Neuronal stem cell (in vitro differentiated cells): ENCODE results near the gene ZMIZ1.

Experiments used
- DNase-seq: peaks from one replicate; pipeline ENCODE4 v3.0.0-alpha.2; 2013; ENCODE audit warnings: low spot score
- H2AFZ ChIP-seq: one replicate; pipeline ENCODE4 v1.6.1; 2013; ENCODE audit warnings: mild to moderate bottlenecking, low read length, inconsistent platforms
- H2AK5ac ChIP-seq: 2 replicates; pipeline ENCODE4 v1.6.1; 2013; ENCODE audit warnings: low read depth, mild to moderate bottlenecking, inconsistent platforms, low read length, moderate library complexity, mixed read lengths
- H2BK120ac ChIP-seq: 2 replicates; pipeline ENCODE4 v1.6.1; 2013; ENCODE audit warnings: low read depth, mild to moderate bottlenecking, inconsistent platforms, low read length, moderate library complexity, mixed read lengths
- H2BK12ac ChIP-seq: one replicate; pipeline ENCODE4 v1.6.1; 2013; ENCODE audit warnings: low read length, inconsistent platforms
- H2BK15ac ChIP-seq: 2 replicates; pipeline ENCODE4 v1.6.1; 2013; ENCODE audit warnings: mild to moderate bottlenecking, low read length, inconsistent platforms, mixed read lengths
- H2BK5ac ChIP-seq: one replicate; pipeline ENCODE4 v1.6.1; 2013; ENCODE audit warnings: inconsistent platforms, mild to moderate bottlenecking, low read length, moderate library complexity
- H3K14ac ChIP-seq: one replicate; pipeline ENCODE4 v1.6.1; 2013; ENCODE audit warnings: low read length, inconsistent platforms
- H3K18ac ChIP-seq: 2 replicates; pipeline ENCODE4 v1.6.1; 2013; ENCODE audit warnings: low read length, inconsistent platforms
- H3K23ac ChIP-seq: 2 replicates; pipeline ENCODE4 v1.6.1; 2013; ENCODE audit warnings: low read depth, mild to moderate bottlenecking, mixed read lengths, low read length, inconsistent platforms; ENCODE audit not compliant: poor library complexity
- H3K27ac ChIP-seq: replicated peaks from 3 replicates; pipeline ENCODE4 v1.5.1; 2013; ENCODE audit warnings: low read length, inconsistent platforms
- H3K27me3 ChIP-seq, 3 experiments: 2 replicates each; pipeline ENCODE4 v1.6.1; 2013; ENCODE audit warnings: low read length in 3 of 3, mild to moderate bottlenecking in 2 of 3, inconsistent platforms in 1 of 3, low read depth in 1 of 3, mixed read lengths in 1 of 3, moderate library complexity in 1 of 3; ENCODE audit not compliant: control insufficient read depth in 3 of 3, insufficient read depth in 3 of 3
- H3K36me3 ChIP-seq, 2 donors: replicated peaks in 1 of 2; 2 replicates each; pipeline ENCODE4 v1.6.1; 2013; ENCODE audit warnings: low read length in 2 of 2; ENCODE audit not compliant: control insufficient read depth in 2 of 2, insufficient read depth in 2 of 2
- H3K4ac ChIP-seq: 2 replicates; pipeline ENCODE4 v1.6.1; 2013; ENCODE audit warnings: inconsistent platforms, mild to moderate bottlenecking, low read length, moderate library complexity
- H3K4me1 ChIP-seq, 2 donors: 1 replicate in 1 of 2; 2 replicates in 1 of 2; pipeline ENCODE4 v1.6.1; 2013; ENCODE audit warnings: low read length in 2 of 2, low read depth in 1 of 2; ENCODE audit not compliant: control insufficient read depth in 2 of 2, insufficient read depth in 1 of 2
- H3K4me2 ChIP-seq: one replicate; pipeline ENCODE4 v1.6.1; 2013; ENCODE audit warnings: mild to moderate bottlenecking, low read length, inconsistent platforms; ENCODE audit not compliant: insufficient read depth, poor library complexity, severe bottlenecking
- H3K4me3 ChIP-seq, 2 donors: 2 replicates each; pipeline ENCODE4 v1.5.1; 2013; ENCODE audit warnings: low read length in 2 of 2, mild to moderate bottlenecking in 2 of 2, inconsistent platforms in 1 of 2, moderate library complexity in 1 of 2
- H3K79me1 ChIP-seq: one replicate; pipeline ENCODE4 v1.6.1; 2013; ENCODE audit warnings: low read depth, mild to moderate bottlenecking, inconsistent platforms, low read length, moderate library complexity
- H3K9ac ChIP-seq: one replicate; pipeline ENCODE4 v1.6.1; 2013; ENCODE audit warnings: mild to moderate bottlenecking, low read depth, low read length, inconsistent platforms; ENCODE audit not compliant: poor library complexity
- H3K9me3 ChIP-seq, 2 donors: replicated peaks in 1 of 2; 2 replicates each; pipeline versions ENCODE3 to v1.6.1; 2013; ENCODE audit warnings: low read length in 2 of 2, mild to moderate bottlenecking in 2 of 2, inconsistent platforms in 1 of 2, low read depth in 1 of 2, mixed read lengths in 1 of 2, moderate library complexity in 1 of 2; ENCODE audit not compliant: control insufficient read depth in 2 of 2, insufficient read depth in 1 of 2
- H4K8ac ChIP-seq: one replicate; pipeline ENCODE4 v1.6.1; 2013; ENCODE audit warnings: low read depth, mild to moderate bottlenecking, inconsistent platforms, low read length, moderate library complexity
- H4K91ac ChIP-seq: one replicate; pipeline ENCODE4 v1.6.1; 2013; ENCODE audit warnings: low read length, low read depth, mild to moderate bottlenecking, inconsistent platforms; ENCODE audit not compliant: poor library complexity
- WGBS, 2 donors: extraction: QIAGEN DNeasy Blood & Tissue Kit; methylation state at CpG; one replicate each; pipeline ENCODE4 v1.1.7; 2013; ENCODE audit warnings: missing lambda C conversion rate in 2 of 2, mixed read lengths in 1 of 2; ENCODE audit not compliant: insufficient read length in 2 of 2, insufficient replicate concordance in 1 of 2; ENCODE audit errors: extremely low coverage in 2 of 2; 5-methylcytosine and 5-hydroxymethylcytosine counted together

ZMIZ1 gene

GRCh38 chr10:79326361-79327089 is 257.8 kb downstream of the ZMIZ1 start:
- H3K9ac ChIP-seq = no peak overlapping the region
- no peak overlapping the region for H3K27ac ChIP-seq
- no peaks in the 10 kb centered on the region for H3K79me1 ChIP-seq
- no peak overlapping the region for H3K4me3 ChIP-seq
- H3K23ac ChIP-seq = no peak overlapping the region
- peaks cover 0 to 6% of the 10 kb centered on the region in 2 donors for H3K9me3 ChIP-seq
- peaks cover 0 to 2% of the 10 kb centered on the region in 2 donors for H3K36me3 ChIP-seq
- peaks cover 0 to 3% of the 10 kb centered on the region in 2 donors for H3K4me1 ChIP-seq
- no peak overlapping the region for H3K18ac ChIP-seq
- H2BK120ac ChIP-seq = no peak overlapping the region
- no peak overlapping the region for H2BK5ac ChIP-seq
- DNase-seq = no peak
- no CpG with 5 or more reads among the region's 3 CpGs for WGBS, 2 donors
- H2AFZ ChIP-seq = no peak overlapping the region
- H2BK12ac ChIP-seq = no peak overlapping the region
- H3K4me2 ChIP-seq = no peak overlapping the region
- H4K8ac ChIP-seq = no peak overlapping the region
- no peak overlapping the region for H2BK15ac ChIP-seq
- no peak overlapping the region for H3K4ac ChIP-seq
- peaks cover 0 to 3% (median 0%) of the 10 kb centered on the region in 3 experiments for H3K27me3 ChIP-seq
- no peak overlapping the region for H3K14ac ChIP-seq
- H2AK5ac ChIP-seq = no peak overlapping the region
- H4K91ac ChIP-seq = peak overlapping the region; percentile 6

- Histone ChIP-seq H3K36me3 (peaks cover 0 to 2% of the 10 kb centered on the region in 2 donors), H2AFZ (no peak overlapping the region), H3K4me3 (no peak overlapping the region), H4K91ac (no peak overlapping the region), H2AK5ac (peak overlapping the region; percentile 8), H4K8ac (no peak overlapping the region), H3K18ac (no peak overlapping the region), H3K9me3 (peaks cover 0 to 6% of the 10 kb centered on the region in 2 donors), H3K23ac (no peak overlapping the region), H3K4me2 (no peak overlapping the region), H3K27ac (no peak overlapping the region), H3K27me3 (peaks cover 0 to 3% (median 0%) of the 10 kb centered on the region in 3 experiments), H2BK120ac (no peak overlapping the region), H2BK15ac (no peak overlapping the region), H3K79me1 (no peaks in the 10 kb centered on the region), H2BK5ac (no peak overlapping the region), H3K4me1 (peaks cover 0 to 3% of the 10 kb centered on the region in 2 donors), H3K4ac (no peak overlapping the region), H3K9ac (no peak overlapping the region), H3K14ac (no peak overlapping the region), H2BK12ac (no peak overlapping the region)
- no CpG with 5 or more reads among the region's 8 CpGs for WGBS, 2 donors
- no peak for DNase-seq
Observed at GRCh38 chr10:79327090-79327457, 258.3 kb downstream of the ZMIZ1 start.

GRCh38 chr10:79328147-79328701 is 259.5 kb downstream of the ZMIZ1 start:
- Histone ChIP-seq H3K9me3 (peaks cover 0 to 6% of the 10 kb centered on the region in 2 donors), H3K4ac (no peak overlapping the region), H3K27me3 (peaks cover 0 to 3% (median 0%) of the 10 kb centered on the region in 3 experiments), H3K27ac (no peak overlapping the region), H3K36me3 (peaks cover 0 to 2% of the 10 kb centered on the region in 2 donors), H3K79me1 (no peaks in the 10 kb centered on the region), H3K4me2 (no peak overlapping the region), H4K8ac (no peak overlapping the region), H2BK120ac (no peak overlapping the region), H3K4me3 (no peak overlapping the region), H2AFZ (no peak overlapping the region), H3K18ac (no peak overlapping the region), H3K4me1 (no peaks in the 10 kb centered on the region), H3K9ac (no peak overlapping the region), H2BK12ac (no peak overlapping the region), H2AK5ac (no peak overlapping the region), H3K23ac (no peak overlapping the region), H2BK15ac (no peak overlapping the region), H3K14ac (no peak overlapping the region), H4K91ac (no peak overlapping the region), H2BK5ac (no peak overlapping the region)
- DNase-seq = no peak
- WGBS, 2 donors = no CpG with 5 or more reads among the region's 6 CpGs

GRCh38 chr10:79328737-79329504 is 260.2 kb downstream of the ZMIZ1 start:
- no peak for DNase-seq
- H3K9me3 ChIP-seq = peaks cover 0 to 6% of the 10 kb centered on the region in 2 donors
- H2AFZ ChIP-seq = no peak overlapping the region
- no peak overlapping the region for H3K4me2 ChIP-seq
- H2BK12ac ChIP-seq = no peak overlapping the region
- H3K27me3 ChIP-seq = peaks cover 0 to 3% (median 0%) of the 10 kb centered on the region in 3 experiments
- peak overlapping the region in 1 of 2 donors; percentile 31 for H3K4me3 ChIP-seq
- H2AK5ac ChIP-seq = no peak overlapping the region
- no peak overlapping the region for H2BK5ac ChIP-seq
- no peak overlapping the region for H3K4ac ChIP-seq
- H3K36me3 ChIP-seq = peaks cover 0 to 2% of the 10 kb centered on the region in 2 donors
- no CpG with 5 or more reads among the region's 14 CpGs for WGBS, 2 donors
- H4K8ac ChIP-seq = no peak overlapping the region
- no peaks in the 10 kb centered on the region for H3K4me1 ChIP-seq
- peak overlapping the region; percentile 11 for H3K18ac ChIP-seq
- no peak overlapping the region for H4K91ac ChIP-seq
- no peak overlapping the region for H3K27ac ChIP-seq
- H3K79me1 ChIP-seq = no peaks in the 10 kb centered on the region
- H2BK120ac ChIP-seq = no peak overlapping the region
- H3K14ac ChIP-seq = no peak overlapping the region
- peak overlapping the region; percentile 32 for H3K23ac ChIP-seq
- H3K9ac ChIP-seq = no peak overlapping the region
- H2BK15ac ChIP-seq = no peak overlapping the region
